Measurements from ENCODE around the gene ANKS3. TPM values are rescaled to one million over a fixed set of nuclear protein-coding genes. Genes with fewer than 3 reads are reported as not detected.

ANKS3 gene
- total RNA-seq, 4 donors from 2014 or later: 9.4 to 22.7 (median 11.5) TPM

DNA sequence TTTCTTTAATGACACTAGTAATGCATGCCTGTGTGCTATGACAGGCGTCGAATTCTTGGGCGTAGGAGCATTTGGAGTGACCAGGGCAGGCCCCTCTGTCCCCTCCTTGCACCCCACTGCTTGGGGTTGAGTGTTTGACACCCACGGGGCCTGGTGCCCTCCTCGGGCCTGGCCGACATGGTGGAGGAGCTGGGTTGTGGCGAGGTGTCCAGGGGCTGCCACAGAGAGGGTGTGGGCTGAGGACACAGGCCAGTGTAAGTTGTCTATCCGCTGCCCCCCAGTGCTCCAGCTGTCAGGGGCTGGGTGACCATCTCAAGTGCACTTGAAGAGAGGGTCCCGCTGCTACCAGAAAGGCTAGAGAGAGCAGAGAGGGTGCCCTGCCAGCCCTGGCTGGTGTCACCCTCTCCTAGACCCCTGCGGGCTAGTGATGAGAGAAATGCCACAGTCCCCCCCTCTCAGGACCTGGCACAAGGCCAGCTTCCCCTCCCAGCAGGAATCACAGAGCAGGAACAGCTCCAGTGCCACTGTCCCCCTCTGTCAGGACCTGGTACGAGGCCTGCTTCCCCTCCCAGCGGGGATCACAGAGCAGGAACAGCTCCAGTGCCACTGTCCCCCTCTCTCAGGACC is 79.0 kb downstream of the ANKS3 start:
- no peak overlapping the region for H3K4me3 ChIP-seq
- H3K27me3 ChIP-seq: no peaks in the 10 kb centered on the region
- H3K27ac ChIP-seq: no peak overlapping the region
- peaks cover 25 to 100% (median 26%) of the 10 kb centered on the region in 3 donors for H3K36me3 ChIP-seq
- no peaks in the 10 kb centered on the region for H3K9me3 ChIP-seq
- 93 to 100% methylated on average over 3 to 5 of the region's 12 CpGs for WGBS, 2 donors
- intact Hi-C loops (cut with DNase I): no loop called here
- no peak for DNase-seq
- TF ChIP-seq POLR2A (IDR thresholded peaks at IDR 0.05) (no peak), CTCF (IDR thresholded peaks at IDR 0.05) (no peak)
- H3K4me1 ChIP-seq: peaks cover 0 to 11% (median 0%) of the 10 kb centered on the region in 3 donors

DNA sequence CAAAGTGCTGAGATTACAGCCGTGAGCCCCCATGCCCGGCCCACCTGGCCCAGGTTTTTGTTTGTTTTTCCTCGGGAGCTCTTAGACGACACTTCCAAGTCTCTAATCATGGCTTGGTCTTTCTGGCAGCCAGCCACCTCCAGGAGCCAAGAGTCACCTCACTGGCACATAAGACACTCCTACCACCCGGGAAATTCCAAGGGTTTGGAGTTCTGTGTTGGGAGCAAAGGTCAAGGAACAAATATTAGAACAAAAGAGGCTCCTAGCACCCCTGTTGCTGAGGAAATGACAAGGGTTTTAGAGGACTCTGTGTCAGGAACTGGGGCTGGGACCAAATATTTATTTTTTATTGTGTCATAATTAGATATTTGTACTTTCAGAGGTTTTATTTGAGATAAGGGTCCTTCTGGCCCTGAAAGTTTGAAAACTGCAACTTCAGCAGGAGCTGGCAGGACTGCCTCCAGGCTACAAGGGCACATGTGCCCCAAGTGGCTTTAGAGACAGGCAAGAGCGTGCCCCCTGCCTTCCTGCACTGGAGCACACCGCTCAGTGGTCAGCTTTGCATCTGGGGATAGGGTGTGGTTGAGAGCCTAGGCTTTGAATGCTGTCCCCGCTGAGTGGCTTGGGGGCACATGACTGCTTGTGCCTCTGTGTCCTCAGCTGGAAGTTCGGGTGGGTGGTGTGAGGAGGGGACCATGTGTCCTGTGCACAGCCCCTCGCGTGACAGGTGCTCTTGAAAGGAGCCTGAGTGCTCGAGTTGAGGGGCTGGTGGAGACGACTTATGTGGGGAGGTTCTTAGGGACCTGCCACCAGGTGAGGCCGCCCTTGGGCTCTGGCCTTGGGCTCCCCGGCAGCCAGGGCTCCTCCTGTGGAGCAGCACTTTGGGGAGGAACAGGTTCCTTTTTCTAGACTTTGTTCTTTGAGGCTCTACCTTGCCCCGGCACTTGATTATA is 79.8 kb downstream of the ANKS3 start:
- Histone ChIP-seq H3K9me3 (no peaks in the 10 kb centered on the region), H3K4me3 (no peak overlapping the region), H3K4me1 (peaks cover 0 to 9% (median 0%) of the 10 kb centered on the region in 3 donors), H3K36me3 (peaks cover 25 to 100% (median 26%) of the 10 kb centered on the region in 3 donors), H3K27me3 (no peaks in the 10 kb centered on the region), H3K27ac (no peak overlapping the region)
- intact Hi-C loops (cut with DNase I): no loop called here
- 78 to 80% methylated on average over 2 to 8 of the region's 16 CpGs for WGBS, 2 donors
- DNase-seq: no peak
- no peak for TF ChIP-seq POLR2A (IDR thresholded peaks at IDR 0.05)
- TF ChIP-seq CTCF (IDR thresholded peaks at IDR 0.05): no peak

DNA sequence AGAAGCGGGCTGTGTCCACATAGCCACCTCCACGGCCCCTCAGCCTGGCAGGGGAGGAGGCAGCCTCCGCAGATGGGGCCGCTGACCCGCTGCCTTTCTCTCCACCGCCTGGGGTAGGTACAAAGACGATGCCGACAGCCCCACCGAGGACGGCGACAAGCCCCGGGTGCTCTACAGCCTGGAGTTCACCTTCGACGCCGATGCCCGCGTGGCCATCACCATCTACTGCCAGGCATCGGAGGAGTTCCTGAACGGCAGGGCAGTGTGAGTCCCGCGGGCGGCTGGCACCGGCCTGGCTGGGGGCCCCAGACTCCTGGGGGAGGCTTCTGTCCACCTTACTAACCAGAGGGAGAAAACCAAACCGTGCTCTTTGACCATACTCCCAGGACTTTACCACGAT is 81.5 kb downstream of the ANKS3 start:
- no peaks in the 10 kb centered on the region for H3K27me3 ChIP-seq
- peaks cover 20 to 92% (median 26%) of the 10 kb centered on the region in 3 donors for H3K36me3 ChIP-seq
- no peaks in the 10 kb centered on the region for H3K9me3 ChIP-seq
- no peak overlapping the region for H3K27ac ChIP-seq
- intact Hi-C loops (cut with DNase I): no loop called here
- no peak for DNase-seq
- 67 to 92% methylated on average over 1 to 21 of the region's 25 CpGs for WGBS, 2 donors
- TF ChIP-seq CTCF (IDR thresholded peaks at IDR 0.05) (no peak), POLR2A (IDR thresholded peaks at IDR 0.05) (no peak)
- H3K4me1 ChIP-seq: peaks cover 0 to 9% (median 0%) of the 10 kb centered on the region in 3 donors
- H3K4me3 ChIP-seq: no peak overlapping the region

- intact Hi-C loops (cut with DNase I): no loop called here
- Histone ChIP-seq H3K36me3 (peaks cover 20 to 90% (median 26%) of the 10 kb centered on the region in 3 donors), H3K9me3 (no peaks in the 10 kb centered on the region), H3K27ac (no peak overlapping the region), H3K4me3 (no peak overlapping the region), H3K27me3 (no peaks in the 10 kb centered on the region), H3K4me1 (peaks cover 0 to 9% (median 0%) of the 10 kb centered on the region in 3 donors)
- DNase-seq: no peak
- WGBS, 2 donors: 80 to 94% methylated on average over 2 to 6 of the region's 13 CpGs
- TF ChIP-seq CTCF (IDR thresholded peaks at IDR 0.05): no peak
- TF ChIP-seq POLR2A (IDR thresholded peaks at IDR 0.05): no peak
Measured at GRCh38 chr16:4651827-4652226, 82.2 kb downstream of the ANKS3 start.
